ENCODE data around the gene GPR27. TPM values are rescaled to one million over a fixed set of nuclear protein-coding genes. Genes with fewer than 3 reads are reported as not detected.

Gene GPR27
- total and polyA plus RNA-seq, 2 of the 8 experiments (the other 6 are each of a cell fraction or from before 2014, with no cell fraction given): 11.3 to 12.5 TPM

DNA sequence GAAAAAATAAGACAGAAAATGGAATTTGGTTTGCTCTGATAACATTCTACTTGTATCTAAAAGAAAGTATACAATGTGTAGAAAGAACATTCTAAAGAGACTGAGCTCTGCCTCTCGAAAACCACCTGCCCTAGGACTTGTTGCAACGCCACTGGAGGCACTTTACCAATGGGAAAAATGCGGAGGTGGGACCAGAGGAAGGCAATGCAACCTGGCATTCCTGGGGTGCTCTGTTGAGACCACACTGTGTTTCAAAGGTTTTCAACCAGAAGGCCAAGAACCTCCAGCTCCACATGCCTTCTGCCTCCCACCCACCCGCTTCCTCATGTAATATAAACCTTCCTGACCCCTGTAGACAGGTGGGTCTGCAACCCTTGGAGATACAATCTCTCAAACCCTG is 26.8 kb downstream of the GPR27 start:
- ChIA-PET CTCF (ENCODE audit: partially characterized antibody) (interaction anchor here (0.6 to 1.3 kb wide), 3 partner anchors 19 to 101 kb away, joined by 3 to 4 read pairs (median 4); no protein-coding TSS in a partner anchor), POLR2A (ENCODE audit: partially characterized antibody) (interaction anchor here (0.5 to 1.2 kb wide), 2 partner anchors 19 to 50 kb away, joined by 5 read pairs; no protein-coding TSS in a partner anchor)
- H2AFZ ChIP-seq (ENCODE audit: low read length): no peak overlapping the region
- no peaks in the 10 kb centered on the region for H3K9me3 ChIP-seq (ENCODE audit: insufficient read depth in 2 of 2, low read depth in 1 of 2, low read length in 1 of 2)
- 44% methylated on average over 4 of the region's 4 CpGs; no CpG with 5 or more reads in 1 of the 2 experiments for WGBS, 2 experiments (ENCODE audit: extremely low coverage in 1 of 2, insufficient coverage in 1 of 2, insufficient read length in 1 of 2, insufficient replicate concordance in 2 of 2, low coverage in 1 of 2, low lambda C conversion rate in 2 of 2, missing lambda C conversion rate in 1 of 2)
- no peak overlapping the region for H3K18ac ChIP-seq (ENCODE audit: extremely low read depth, low read length)
- no peak overlapping the region for H2BK5ac ChIP-seq (ENCODE audit: low read depth, low read length)
- no peak overlapping the region for H3K9ac ChIP-seq (replicated peaks in 1 of 4; ENCODE audit: extremely low read depth in 1 of 4, low read depth in 3 of 4, low read length in 3 of 4)
- H3K23ac ChIP-seq (ENCODE audit: insufficient read length): no peak overlapping the region
- H4K8ac ChIP-seq (ENCODE audit: extremely low read depth, insufficient read depth, low read length): no peak overlapping the region; the same call in 1 of the 2 replicates
- no peak overlapping the region for H4K91ac ChIP-seq (replicated peaks; ENCODE audit: insufficient read length, low read length)
- no peaks in the 10 kb centered on the region for H3K79me2 ChIP-seq (ENCODE audit: control insufficient read depth in 1 of 2, insufficient read depth in 2 of 2, low read length in 2 of 2)
- TF ChIP-seq SAP30 (IDR thresholded peaks at IDR 0.05; ENCODE audit: insufficient read depth, insufficient replicate concordance, low read length) (no peak), TEAD4 (IDR thresholded peaks at IDR 0.05; ENCODE audit: low read depth, low read length) (peak; percentile 83), TAF1 (IDR thresholded peaks at IDR 0.05; ENCODE audit: low read depth, low read length) (no peak), CHD1 (IDR thresholded peaks at IDR 0.05; ENCODE audit: low read depth, low read length) (no peak), KDM1A (IDR thresholded peaks at IDR 0.05; ENCODE audit: borderline replicate concordance, low read length) (no peak), SRF (IDR thresholded peaks at IDR 0.05; ENCODE audit: low read depth, low read length) (no peak)
- TF ChIP-seq, protein P1, sequence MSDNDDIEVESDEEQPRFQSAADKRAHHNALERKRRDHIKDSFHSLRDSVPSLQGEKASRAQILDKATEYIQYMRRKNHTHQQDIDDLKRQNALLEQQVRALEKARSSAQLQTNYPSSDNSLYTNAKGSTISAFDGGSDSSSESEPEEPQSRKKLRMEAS (IDR thresholded peaks at IDR 0.05): no peak
- DNase-seq (ENCODE audit: low read depth in 1 of 2, low spot score in 2 of 2) (no peak), FAIRE-seq (peak; percentile 81)
- H3K27me3 ChIP-seq (replicated peaks in 1 of 4; ENCODE audit: control insufficient read depth in 3 of 4, extremely low read depth in 1 of 4, insufficient read depth in 3 of 4, low read length in 3 of 4): peaks cover 12 to 27% (median 21%) of the 10 kb centered on the region in 4 experiments
- H3K36me3 ChIP-seq (ENCODE audit: control insufficient read depth in 2 of 4, insufficient read depth in 4 of 4, low read length in 3 of 4): no peaks in the 10 kb centered on the region
- peaks cover 5% of the 10 kb centered on the region; the same call in 1 of the 2 replicates for H3K23me2 ChIP-seq (ENCODE audit: low read depth, low read length)
- H3K27ac ChIP-seq (ENCODE audit: low read depth, low read length): no peak overlapping the region
- no peak overlapping the region for H2BK15ac ChIP-seq (ENCODE audit: low read length)
- peak overlapping the region; percentile 15 for H2BK20ac ChIP-seq (ENCODE audit: low read length)
- H3K4ac ChIP-seq (replicated peaks; ENCODE audit: insufficient read length, low read depth, low read length): no peak overlapping the region
- no peak overlapping the region for H2BK12ac ChIP-seq (ENCODE audit: low read depth, low read length)
- no peak overlapping the region for H2AK5ac ChIP-seq (ENCODE audit: low read depth, low read length)
- H3K4me1 ChIP-seq (replicated peaks in 1 of 4; ENCODE audit: control insufficient read depth in 3 of 4, insufficient read depth in 4 of 4, low read length in 3 of 4): peaks cover 6 to 12% (median 11%) of the 10 kb centered on the region in 4 experiments
- H3K4me3 ChIP-seq (ENCODE audit: extremely low read depth in 1 of 4, insufficient read depth in 2 of 4, low read depth in 3 of 4, low read length in 4 of 4): no peak overlapping the region; a peak in 1 of 8 replicates
- H3K56ac ChIP-seq (replicated peaks; ENCODE audit: insufficient read length, low read depth, low read length): no peak overlapping the region
- 0 out of 4 replicates have a peak overlapping the region, but pooled peaks of 1 of the 2 experiments have one; percentile 27 for H3K4me2 ChIP-seq (ENCODE audit: insufficient read depth in 1 of 2, low read depth in 2 of 2, low read length in 2 of 2)
- no peaks in the 10 kb centered on the region for H4K20me1 ChIP-seq (replicated peaks in 1 of 2; ENCODE audit: control insufficient read depth in 1 of 2, insufficient read depth in 2 of 2, low read length in 2 of 2)
- no peaks in the 10 kb centered on the region; the same call in 1 of the 2 replicates for H3K79me1 ChIP-seq (ENCODE audit: low read depth, low read length)
- H2BK120ac ChIP-seq (replicated peaks; ENCODE audit: low read depth, low read length): no peak overlapping the region
- H3K14ac ChIP-seq (ENCODE audit: insufficient read length): no peak overlapping the region
- no peak overlapping the region for H4K5ac ChIP-seq (ENCODE audit: insufficient read length, low read depth, low read length)

Data from H1 (cell line).